ENCODE results near the gene IMMP2L. TPM values are rescaled to one million over a fixed set of nuclear protein-coding genes. Genes with fewer than 3 reads are reported as not detected.

The IMMP2L gene
- 14.7 and 17.1 TPM in 2 replicates for total RNA-seq

DNA sequence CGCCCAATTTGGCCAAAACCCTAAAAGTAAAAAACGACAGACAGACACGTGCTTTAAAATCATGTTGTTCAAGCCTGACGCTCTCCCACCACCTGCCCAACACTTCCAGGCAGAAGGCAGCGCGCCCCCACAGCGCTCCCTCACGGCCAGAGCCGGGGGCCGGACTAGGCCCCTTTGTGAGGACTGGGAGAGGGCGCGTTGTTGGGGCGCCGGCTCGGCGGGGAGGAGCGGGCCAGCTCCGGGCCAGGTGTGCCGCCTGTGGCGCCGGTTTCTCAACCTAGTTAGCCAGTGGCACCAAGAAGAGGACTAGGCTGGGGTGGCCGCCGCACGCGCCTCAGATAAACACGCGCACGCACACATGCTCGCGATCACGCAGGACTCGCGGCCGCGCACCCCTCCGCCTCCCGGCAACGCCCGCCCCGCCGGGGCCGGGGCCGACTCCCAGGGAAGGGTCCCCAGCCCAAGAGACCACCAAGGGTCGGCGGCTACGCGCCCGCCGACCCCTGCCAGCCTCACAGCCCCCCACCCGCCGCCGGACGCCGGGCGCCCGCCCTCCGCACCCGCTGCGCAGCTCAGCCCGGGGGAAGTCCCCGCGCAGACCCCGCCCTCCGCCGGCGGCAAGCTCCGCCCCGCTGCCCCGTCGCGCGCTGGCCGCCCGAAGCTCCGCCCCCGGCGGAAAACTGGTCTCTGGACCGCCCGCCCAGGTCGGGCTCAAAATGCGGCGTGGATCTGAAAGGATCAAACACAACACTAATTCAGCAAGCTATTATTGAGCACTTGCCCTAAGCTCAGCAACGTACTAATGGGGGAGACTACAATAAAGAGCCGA, at the start of gene IMMP2L:
IMMP2L (minus strand) TSS at position 589 of the 829 bp plus-strand sequence.

DNA sequence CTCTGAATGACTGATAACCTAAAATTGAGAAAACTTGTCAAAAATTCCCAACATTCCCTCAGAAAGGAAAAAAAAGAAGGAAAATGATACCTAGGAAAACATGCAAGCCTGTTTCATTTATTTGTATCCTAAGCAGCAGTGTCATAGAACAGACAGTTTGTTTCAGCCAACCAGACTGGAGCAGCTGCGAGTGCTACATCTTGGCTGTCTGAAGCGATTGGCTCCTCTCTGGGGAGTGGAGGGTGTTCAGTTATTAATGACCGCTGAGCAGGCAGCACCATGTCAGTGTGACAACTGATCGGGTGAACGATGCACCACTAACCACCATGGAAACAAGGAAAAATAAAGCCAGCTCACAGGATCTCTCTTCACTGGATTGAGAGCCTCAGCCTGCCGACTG, 471.4 kb downstream of the IMMP2L start, which contains the start of gene LRRN3:
LRRN3 (plus strand) TSS at position 282 of the 400 bp plus-strand sequence. CDS start 31,646 bp downstream, outside the sequence.

Data from smooth muscle cell of the pulmonary artery (primary cell).